A673 (cell line): Measurements from ENCODE around the gene TXLNG. TPM values are rescaled to one million over a fixed set of nuclear protein-coding genes. Genes with fewer than 3 reads are reported as not detected.

Source experiments
- BruUV-seq: library from RNA; stranded (reverse); fragments of 400-500 nt; replicated peaks from 2 replicates; lab custom pipeline; 2021; lab: Mats Ljungman, UMichigan
- CTCF ChIA-PET: fragments of 300-600 bp; sonication (Branson Sonifier 250); formaldehyde crosslinking; loops from one replicate; lab custom pipeline; 2022; ENCODE audit warnings: antibody characterized with exemption; lab: Charles Lee
- POLR2A ChIA-PET: fragments of 300-600 bp; sonication (Branson Sonifier 250); formaldehyde crosslinking; loops from one replicate; lab custom pipeline; 2022; ENCODE audit warnings: antibody characterized with exemption; ENCODE audit not compliant: low non-redundant PET; lab: Charles Lee
- DNase-seq: peaks from one replicate; pipeline ENCODE4 v3.0.0-alpha.2; 2015; ENCODE audit warnings: low spot score
- H3K27ac ChIP-seq: fragments of 200-600 bp; sonication (generic); 2 replicates; pipeline ENCODE4 v1.5.1; 2016; ENCODE audit warnings: mixed run types, low read depth, mild to moderate bottlenecking, mixed read lengths, antibody characterized with exemption, low read length; ENCODE audit not compliant: poor library complexity, severe bottlenecking
- H3K27me3 ChIP-seq: fragments of 200-600 bp; sonication (generic); replicated peaks from 2 replicates; pipeline ENCODE4 v1.6.1; 2017; ENCODE audit warnings: mixed run types, low read depth, mild to moderate bottlenecking, mixed read lengths, antibody characterized with exemption, low read length; ENCODE audit not compliant: insufficient read depth, poor library complexity
- H3K36me3 ChIP-seq: fragments of 200-600 bp; sonication (generic); 2 replicates; pipeline ENCODE4 v1.6.1; 2016; ENCODE audit warnings: mixed run types, mild to moderate bottlenecking, mixed read lengths, antibody characterized with exemption, low read length; ENCODE audit not compliant: insufficient read depth, poor library complexity, severe bottlenecking
- H3K4me1 ChIP-seq: fragments of 200-600 bp; sonication (generic); 2 replicates; pipeline ENCODE4 v1.6.1; 2017; ENCODE audit warnings: mixed run types, mild to moderate bottlenecking, mixed read lengths, antibody characterized with exemption, low read length; ENCODE audit not compliant: insufficient read depth, poor library complexity, severe bottlenecking
- H3K4me3 ChIP-seq: fragments of 200-600 bp; sonication (generic); 2 replicates; pipeline ENCODE4 v1.5.1; 2016; ENCODE audit warnings: low read depth, mixed run types, mild to moderate bottlenecking, mixed read lengths, low read length; ENCODE audit not compliant: poor library complexity, severe bottlenecking
- H3K9me3 ChIP-seq: fragments of 200-600 bp; sonication (generic); 2 replicates; pipeline ENCODE4 v1.6.1; 2016; ENCODE audit warnings: mixed run types, low read depth, mild to moderate bottlenecking, mixed read lengths, antibody characterized with exemption, low read length; ENCODE audit not compliant: poor library complexity, severe bottlenecking
- EZH2 ChIP-seq: fragments of 200-600 bp; sonication (generic); IDR thresholded peaks from 2 replicates; pipeline ENCODE4 v1.6.1; 2017; ENCODE audit warnings: borderline replicate concordance, low read depth, mild to moderate bottlenecking, mixed read lengths, antibody characterized with exemption, low read length; ENCODE audit not compliant: poor library complexity, severe bottlenecking
- intact Hi-C: fragments of 100-400 bp; cut with micrococcal nuclease; formaldehyde crosslinking; loops from one replicate; pipeline ENCODE4 v1.10.0; 2022; ENCODE audit not compliant: unreplicated experiment
- total RNA-seq: library from RNA; stranded (reverse); gene quantifications from 2 replicates; pipeline ENCODE4 v1.2.3, GENCODE V29; 2021
- TF ChIP-seq, protein P1 (sequence below): fragments of 300-800, 200-600 bp; sonication (generic); conservative IDR thresholded peaks from 2 replicates; pipeline ENCODE4 v1.5.1; 2017; ENCODE audit warnings: low read depth, mild to moderate bottlenecking, antibody characterized with exemption, low read length, moderate library complexity, mixed read lengths

Gene TXLNG
- total RNA-seq, 1 experiment from 2014 or later: 25.7 TPM

DNA sequence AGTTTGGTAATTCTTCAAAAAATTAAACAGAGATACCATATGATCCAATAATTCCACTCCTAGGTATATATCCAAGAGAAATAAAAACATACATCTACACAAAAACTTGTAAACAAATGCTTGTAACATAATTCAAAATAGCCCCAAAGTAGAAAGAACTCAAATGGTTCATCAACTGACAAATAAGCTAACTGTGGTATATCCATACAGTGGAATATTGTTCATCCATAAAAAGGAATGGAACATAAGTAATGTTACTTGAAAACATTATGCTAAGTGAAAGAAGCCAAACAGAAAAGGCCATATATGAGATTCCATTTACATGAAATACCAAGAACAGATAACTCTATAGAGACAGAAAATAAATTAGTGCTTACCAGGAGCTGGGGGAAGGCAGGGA, 70.5 kb downstream of the TXLNG start:
- no peak for DNase-seq
- intact Hi-C loops: no loop called here
- Histone ChIP-seq H3K36me3 (peaks cover 59% of the 10 kb centered on the region), H3K9me3 (no peaks in the 10 kb centered on the region), H3K4me3 (no peak overlapping the region), H3K27me3 (peaks cover 11% of the 10 kb centered on the region), H3K27ac (no peak overlapping the region), H3K4me1 (no peaks in the 10 kb centered on the region)
- BruUV-seq: no TSS peak
- no peak for TF ChIP-seq EZH2
- TF ChIP-seq, protein P1, sequence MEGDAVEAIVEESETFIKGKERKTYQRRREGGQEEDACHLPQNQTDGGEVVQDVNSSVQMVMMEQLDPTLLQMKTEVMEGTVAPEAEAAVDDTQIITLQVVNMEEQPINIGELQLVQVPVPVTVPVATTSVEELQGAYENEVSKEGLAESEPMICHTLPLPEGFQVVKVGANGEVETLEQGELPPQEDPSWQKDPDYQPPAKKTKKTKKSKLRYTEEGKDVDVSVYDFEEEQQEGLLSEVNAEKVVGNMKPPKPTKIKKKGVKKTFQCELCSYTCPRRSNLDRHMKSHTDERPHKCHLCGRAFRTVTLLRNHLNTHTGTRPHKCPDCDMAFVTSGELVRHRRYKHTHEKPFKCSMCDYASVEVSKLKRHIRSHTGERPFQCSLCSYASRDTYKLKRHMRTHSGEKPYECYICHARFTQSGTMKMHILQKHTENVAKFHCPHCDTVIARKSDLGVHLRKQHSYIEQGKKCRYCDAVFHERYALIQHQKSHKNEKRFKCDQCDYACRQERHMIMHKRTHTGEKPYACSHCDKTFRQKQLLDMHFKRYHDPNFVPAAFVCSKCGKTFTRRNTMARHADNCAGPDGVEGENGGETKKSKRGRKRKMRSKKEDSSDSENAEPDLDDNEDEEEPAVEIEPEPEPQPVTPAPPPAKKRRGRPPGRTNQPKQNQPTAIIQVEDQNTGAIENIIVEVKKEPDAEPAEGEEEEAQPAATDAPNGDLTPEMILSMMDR: no peak
- POLR2A ChIA-PET: no interaction called here
- CTCF ChIA-PET: interaction anchor here (0.7 kb wide), 1 partner anchor 190 kb away, joined by 3 read pairs; no protein-coding TSS in a partner anchor

DNA sequence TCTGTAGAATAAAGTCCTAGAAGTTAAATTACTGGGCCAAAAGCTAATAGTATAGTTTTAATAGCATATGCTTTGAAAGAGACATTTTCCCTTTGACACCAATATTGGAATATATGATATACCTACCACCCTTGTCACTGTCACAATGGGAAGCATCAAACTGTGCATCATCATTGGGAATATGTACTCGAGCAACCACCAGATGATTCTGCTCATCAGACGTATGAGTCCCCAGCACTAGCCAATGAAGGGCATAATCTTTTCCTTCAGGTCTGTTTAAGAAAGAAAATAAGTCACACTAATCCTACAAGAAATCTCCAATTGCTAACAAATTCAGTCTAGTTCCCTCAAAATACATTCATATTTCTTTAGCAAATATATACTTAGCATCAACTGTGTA, 76.6 kb downstream of the TXLNG start:
- DNase-seq: no peak
- peaks cover 47% of the 10 kb centered on the region for H3K36me3 ChIP-seq
- BruUV-seq: no TSS peak
- no peak for TF ChIP-seq EZH2
- TF ChIP-seq, protein P1: no peak
- H3K27ac ChIP-seq: no peak overlapping the region
- H3K4me3 ChIP-seq: no peak overlapping the region
- H3K4me1 ChIP-seq: no peaks in the 10 kb centered on the region
- intact Hi-C loops: no loop called here
- peaks cover 16% of the 10 kb centered on the region for H3K27me3 ChIP-seq
- ChIA-PET POLR2A (no interaction called here), CTCF (no interaction called here)
- no peaks in the 10 kb centered on the region for H3K9me3 ChIP-seq

DNA sequence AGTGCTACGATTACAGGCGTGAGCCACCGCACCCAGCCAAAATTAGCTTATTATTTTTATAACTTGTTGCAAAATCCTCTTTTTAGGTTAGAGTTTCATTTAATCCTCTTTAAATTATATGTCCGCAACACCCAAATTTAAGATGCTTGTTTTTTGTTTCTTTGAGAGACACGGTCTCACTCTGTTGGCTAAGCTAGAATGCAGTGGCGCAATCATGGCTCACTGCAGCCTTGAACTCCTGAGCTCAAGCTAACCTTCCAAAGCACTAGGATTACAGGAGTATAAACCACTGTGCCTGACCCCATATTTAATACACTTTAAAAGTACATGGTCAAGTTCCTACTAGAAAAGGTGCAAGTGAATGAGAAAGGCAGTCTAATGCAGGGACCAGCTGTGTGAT, 81.7 kb downstream of the TXLNG start:
- no peak for TF ChIP-seq EZH2
- TF ChIP-seq, protein P1: no peak
- POLR2A ChIA-PET: interaction anchor here (0.6 kb wide), 1 partner anchor 143 kb away, joined by 3 read pairs; no protein-coding TSS in a partner anchor
- CTCF ChIA-PET: no interaction called here
- Histone ChIP-seq H3K4me1 (peaks cover 15% of the 10 kb centered on the region), H3K36me3 (peaks cover 15% of the 10 kb centered on the region), H3K27ac (no peak overlapping the region), H3K27me3 (peaks cover 36% of the 10 kb centered on the region), H3K9me3 (no peaks in the 10 kb centered on the region), H3K4me3 (no peak overlapping the region)
- no TSS peak for BruUV-seq
- intact Hi-C loops: no loop called here
- no peak for DNase-seq
